Upper lobe of left lung (tissue), 4 donors: ENCODE results near the gene YIPF4.
A peak's percentile ranks its signal among the peaks of the same experiment; 100 is the strongest.

ENCODE experiments used
- EP300 ChIP-seq, 4 donors: sonication (generic); formaldehyde crosslinking; IDR thresholded peaks; one replicate each; pipeline ENCODE4 v1.5.1; 2017; ENCODE audit warnings: antibody characterized with exemption in 4 of 4, control low read depth in 2 of 4
- POLR2A ChIP-seq, 4 donors: fragments of 450-650 bp; IDR thresholded peaks; one replicate each; pipeline ENCODE4 v1.5.1; 2016 to 2017; ENCODE audit warnings: antibody characterized with exemption in 4 of 4, mild to moderate bottlenecking in 2 of 4
- POLR2AphosphoS5 ChIP-seq, 2 donors: sonication (generic); formaldehyde crosslinking; IDR thresholded peaks; one replicate each; pipeline ENCODE4 v1.5.1; 2017; ENCODE audit warnings: antibody characterized with exemption in 2 of 2
- TF ChIP-seq, protein P1 (sequence below), 6 experiments: fragments of 450-650 bp in 4 of 6; fragments of 200-600 bp in 2 of 6; sonication (generic) in 2 of 6; IDR thresholded peaks; one replicate each; pipeline ENCODE4 v1.5.1; 2016 to 2019; ENCODE audit warnings: antibody characterized with exemption in 6 of 6

DNA sequence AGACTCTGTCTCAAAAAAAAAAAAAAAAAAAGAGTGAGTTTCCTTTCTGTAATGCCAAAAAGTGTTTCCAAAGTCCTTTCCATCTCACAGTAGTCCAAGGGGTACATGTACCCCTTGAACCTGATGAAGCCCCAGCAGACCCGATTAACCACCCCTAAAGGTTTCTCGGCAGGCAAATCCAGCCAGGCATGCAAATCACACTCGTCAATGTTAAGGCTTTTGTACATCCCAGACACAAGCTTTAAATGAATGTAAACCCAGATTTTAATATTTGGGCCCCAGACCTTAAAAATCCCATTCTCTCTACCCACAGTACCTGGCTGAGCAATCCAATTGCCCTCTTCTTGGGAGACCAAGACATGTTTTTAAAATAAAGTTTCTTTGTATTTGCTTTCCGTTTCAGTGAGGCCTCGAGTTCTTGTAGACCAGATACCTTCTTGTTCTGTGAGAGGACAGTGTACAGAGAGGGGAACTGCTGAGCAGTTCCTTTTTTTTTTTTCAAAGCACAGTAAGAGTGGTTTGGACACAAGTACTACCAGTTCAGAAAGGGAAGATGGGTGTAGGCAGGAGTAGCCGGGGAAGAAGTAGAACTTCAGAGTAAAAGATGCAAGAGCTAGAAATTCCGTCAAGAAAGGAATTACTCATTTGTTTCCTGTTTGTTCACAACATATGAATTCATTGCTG, 13.1 kb upstream of the YIPF4 start, which contains the start of gene NLRC4:
- TF ChIP-seq POLR2AphosphoS5 (IDR thresholded peaks at IDR 0.05): no peak
- TF ChIP-seq, protein P1, sequence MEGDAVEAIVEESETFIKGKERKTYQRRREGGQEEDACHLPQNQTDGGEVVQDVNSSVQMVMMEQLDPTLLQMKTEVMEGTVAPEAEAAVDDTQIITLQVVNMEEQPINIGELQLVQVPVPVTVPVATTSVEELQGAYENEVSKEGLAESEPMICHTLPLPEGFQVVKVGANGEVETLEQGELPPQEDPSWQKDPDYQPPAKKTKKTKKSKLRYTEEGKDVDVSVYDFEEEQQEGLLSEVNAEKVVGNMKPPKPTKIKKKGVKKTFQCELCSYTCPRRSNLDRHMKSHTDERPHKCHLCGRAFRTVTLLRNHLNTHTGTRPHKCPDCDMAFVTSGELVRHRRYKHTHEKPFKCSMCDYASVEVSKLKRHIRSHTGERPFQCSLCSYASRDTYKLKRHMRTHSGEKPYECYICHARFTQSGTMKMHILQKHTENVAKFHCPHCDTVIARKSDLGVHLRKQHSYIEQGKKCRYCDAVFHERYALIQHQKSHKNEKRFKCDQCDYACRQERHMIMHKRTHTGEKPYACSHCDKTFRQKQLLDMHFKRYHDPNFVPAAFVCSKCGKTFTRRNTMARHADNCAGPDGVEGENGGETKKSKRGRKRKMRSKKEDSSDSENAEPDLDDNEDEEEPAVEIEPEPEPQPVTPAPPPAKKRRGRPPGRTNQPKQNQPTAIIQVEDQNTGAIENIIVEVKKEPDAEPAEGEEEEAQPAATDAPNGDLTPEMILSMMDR (IDR thresholded peaks at IDR 0.05): no peak
- TF ChIP-seq EP300 (IDR thresholded peaks at IDR 0.05): no peak
- TF ChIP-seq POLR2A (IDR thresholded peaks at IDR 0.05): peak in 1 of 4 donors; percentile 37
